Suprapubic skin (tissue), 4 donors: ENCODE data around the gene PRR7. TPM values are rescaled to one million over a fixed set of nuclear protein-coding genes. Genes with fewer than 3 reads are reported as not detected.

Experiments used
- DNase-seq, 2 donors: peaks; one replicate each; pipeline ENCODE4 v3.0.0-alpha.2; 2019; ENCODE audit warnings: low spot score in 2 of 2
- H3K27ac ChIP-seq: fragments of 200-600 bp; sonication (generic); one replicate; pipeline ENCODE4 v1.5.1; 2019
- H3K27me3 ChIP-seq: fragments of 200-600 bp; sonication (generic); one replicate; pipeline ENCODE4 v1.5.1; 2019
- H3K36me3 ChIP-seq: fragments of 200-600 bp; sonication (generic); one replicate; pipeline ENCODE4 v1.5.1; 2019
- H3K4me1 ChIP-seq: fragments of 200-600 bp; sonication (generic); one replicate; pipeline ENCODE4 v1.5.1; 2019
- H3K4me3 ChIP-seq: fragments of 200-600 bp; sonication (generic); one replicate; pipeline ENCODE4 v1.5.1; 2019; ENCODE audit warnings: mild to moderate bottlenecking
- H3K9me3 ChIP-seq: fragments of 200-600 bp; sonication (generic); one replicate; pipeline ENCODE4 v1.5.1; 2019
- CTCF ChIP-seq, 2 donors: fragments of 200-600 bp in 1 of 2; fragments of 450-650 bp in 1 of 2; sonication (generic) in 1 of 2; IDR thresholded peaks; one replicate each; pipeline ENCODE4 v1.5.1; 2016 to 2019; ENCODE audit warnings: antibody characterized with exemption in 2 of 2, mild to moderate bottlenecking in 1 of 2, moderate library complexity in 1 of 2
- EP300 ChIP-seq: sonication (generic); formaldehyde crosslinking; IDR thresholded peaks from one replicate; pipeline ENCODE4 v1.6.1; 2017; ENCODE audit warnings: antibody characterized with exemption
- POLR2A ChIP-seq, 2 donors: fragments of 450-650 bp; IDR thresholded peaks; one replicate each; pipeline ENCODE4 v1.6.1; 2017; ENCODE audit warnings: antibody characterized with exemption in 2 of 2, mild to moderate bottlenecking in 2 of 2, moderate library complexity in 2 of 2
- POLR2AphosphoS5 ChIP-seq, 3 donors: sonication (generic); formaldehyde crosslinking; IDR thresholded peaks; one replicate each; pipeline ENCODE4 v1.6.1; 2017; ENCODE audit warnings: antibody characterized with exemption in 3 of 3
- WGBS: methylation state at CpG from one replicate; pipeline ENCODE4 v1.1.5; 2018; 5-methylcytosine and 5-hydroxymethylcytosine counted together
- total RNA-seq, 4 donors: library from RNA; depleted of rRNA; stranded (reverse); fragments of >200 nt; gene quantifications; one replicate each; pipeline ENCODE4 v1.1.0, GENCODE V29; 2016

Gene PRR7
- total RNA-seq, 4 donors from 2014 or later: 5.7 to 9.8 (median 7.8) TPM

- no peak for DNase-seq
- no peak overlapping the region for H3K4me3 ChIP-seq
- no peak for TF ChIP-seq POLR2A (IDR thresholded peaks at IDR 0.05)
- no peak for TF ChIP-seq EP300
- no peak for TF ChIP-seq POLR2AphosphoS5 (IDR thresholded peaks at IDR 0.05)
- no peak for TF ChIP-seq CTCF (IDR thresholded peaks at IDR 0.05)
- 90% methylated on average over 9 of the region's 15 CpGs for WGBS
- H3K4me1 ChIP-seq: peaks cover 2% of the 10 kb centered on the region
- H3K27me3 ChIP-seq: no peaks in the 10 kb centered on the region
- H3K27ac ChIP-seq: no peak overlapping the region
- peaks cover 69% of the 10 kb centered on the region for H3K36me3 ChIP-seq
- H3K9me3 ChIP-seq: no peaks in the 10 kb centered on the region
Measured at GRCh38 chr5:177487975-177488374, 41.4 kb downstream of the PRR7 start.

- no peaks in the 10 kb centered on the region for H3K9me3 ChIP-seq
- TF ChIP-seq EP300 (no peak), POLR2AphosphoS5 (IDR thresholded peaks at IDR 0.05) (no peak), CTCF (IDR thresholded peaks at IDR 0.05) (no peak), POLR2A (IDR thresholded peaks at IDR 0.05) (no peak)
- H3K36me3 ChIP-seq: peaks cover 69% of the 10 kb centered on the region
- no peak overlapping the region for H3K4me3 ChIP-seq
- 95% methylated on average over 4 of the region's 26 CpGs for WGBS
- no peak for DNase-seq
- no peaks in the 10 kb centered on the region for H3K27me3 ChIP-seq
- peaks cover 14% of the 10 kb centered on the region for H3K4me1 ChIP-seq
- H3K27ac ChIP-seq: no peak overlapping the region
Measured at GRCh38 chr5:177489119-177489716, 42.6 kb downstream of the PRR7 start.

GRCh38 chr5:177490311-177490991 lies 43.8 kb downstream of the PRR7 start:
- H3K36me3 ChIP-seq: peaks cover 64% of the 10 kb centered on the region
- WGBS: 81% methylated on average over 15 of the region's 15 CpGs
- H3K4me1 ChIP-seq: peaks cover 27% of the 10 kb centered on the region
- no peak for DNase-seq
- H3K4me3 ChIP-seq: no peak overlapping the region
- no peaks in the 10 kb centered on the region for H3K27me3 ChIP-seq
- no peak overlapping the region for H3K27ac ChIP-seq
- no peaks in the 10 kb centered on the region for H3K9me3 ChIP-seq
- TF ChIP-seq EP300 (no peak), POLR2A (IDR thresholded peaks at IDR 0.05) (no peak), POLR2AphosphoS5 (IDR thresholded peaks at IDR 0.05) (no peak)

- H3K4me1 ChIP-seq: peaks cover 32% of the 10 kb centered on the region
- TF ChIP-seq POLR2A (IDR thresholded peaks at IDR 0.05) (no peak), EP300 (no peak), CTCF (IDR thresholded peaks at IDR 0.05) (no peak), POLR2AphosphoS5 (IDR thresholded peaks at IDR 0.05) (no peak)
- H3K9me3 ChIP-seq: no peaks in the 10 kb centered on the region
- WGBS: 90% methylated on average over 10 of the region's 16 CpGs
- H3K27ac ChIP-seq: no peak overlapping the region
- DNase-seq: no peak
- H3K4me3 ChIP-seq: no peak overlapping the region
- H3K36me3 ChIP-seq: peaks cover 59% of the 10 kb centered on the region
- no peaks in the 10 kb centered on the region for H3K27me3 ChIP-seq
Measured at GRCh38 chr5:177490992-177491391, 44.4 kb downstream of the PRR7 start.

- peaks cover 55% of the 10 kb centered on the region for H3K36me3 ChIP-seq
- DNase-seq: no peak
- H3K9me3 ChIP-seq: no peaks in the 10 kb centered on the region
- H3K4me3 ChIP-seq: no peak overlapping the region
- 79% methylated on average over 6 of the region's 43 CpGs for WGBS
- TF ChIP-seq POLR2AphosphoS5 (IDR thresholded peaks at IDR 0.05): no peak
- TF ChIP-seq CTCF (IDR thresholded peaks at IDR 0.05): peak; percentile 50 to 72
- no peak overlapping the region for H3K27ac ChIP-seq
- H3K27me3 ChIP-seq: no peaks in the 10 kb centered on the region
- peaks cover 37% of the 10 kb centered on the region for H3K4me1 ChIP-seq
Measured at GRCh38 chr5:177491429-177491945, 44.9 kb downstream of the PRR7 start.
